T47D (cell line): ENCODE data around the gene IQCM.
A peak's percentile ranks its signal among the peaks of the same experiment; 100 is the strongest.
"Not testable (repeated sequence)": the region's sequence is repeated elsewhere in the genome, so short reads cannot be mapped to it uniquely, and the experiment has no call there.

Source experiments
- DNase-seq, 2 experiments: peaks; one replicate each; pipeline versions ENCODE4 v3.0.0 to v3.0.0-alpha.2; 2011 to 2012; ENCODE audit warnings: low read depth in 1 of 2, low spot score in 1 of 2
- JUND ChIP-seq: IDR thresholded peaks from 2 replicates; pipeline ENCODE4 v1.6.1; 2012; ENCODE audit warnings: low read depth
- in situ Hi-C: cut with HindIII; loops from 2 replicates; pipeline ENCODE4 v1.10.0; 2016; ENCODE audit warnings: low sequenced_read_pairs, low pct_unique_long_range_greater_than_20kb

IQCM gene

GRCh38 chr4:149512501-149512900 lies 303.1 kb downstream of the IQCM start:
- no peak for DNase-seq
- in situ Hi-C loops, result no loop called here
- no peak for TF ChIP-seq JUND

- TF ChIP-seq JUND, result no peak
- DNase-seq, result peak in 1 of 2 experiments; percentile 6
- in situ Hi-C loops, result no loop called here
Observed at GRCh38 chr4:149511558-149512298, 303.9 kb downstream of the IQCM start.

- DNase-seq, in situ Hi-C loops: not testable (repeated sequence)
Observed at GRCh38 chr4:149507309-149507708, 308.3 kb downstream of the IQCM start.

GRCh38 chr4:149500806-149501205 lies 314.8 kb downstream of the IQCM start:
- in situ Hi-C loops, result no loop called here
- DNase-seq, result no peak
- TF ChIP-seq JUND, result no peak

GRCh38 chr4:149499726-149500125 lies 315.9 kb downstream of the IQCM start:
- in situ Hi-C loops, result no loop called here
- TF ChIP-seq JUND, result no peak
- no peak for DNase-seq

GRCh38 chr4:149498246-149498645 lies 317.4 kb downstream of the IQCM start:
- no peak for TF ChIP-seq JUND
- in situ Hi-C loops, result no loop called here

GRCh38 chr4:149493492-149493891 lies 322.2 kb downstream of the IQCM start:
- no peak for TF ChIP-seq JUND
- in situ Hi-C loops, result no loop called here
- no peak for DNase-seq

More at GRCh38 chr4:149498246-149498645, 317.4 kb downstream of the IQCM start:
- DNase-seq, result peak in 1 of 2 experiments; percentile 52

- no peak for TF ChIP-seq JUND
- no peak for DNase-seq
- in situ Hi-C loops, result no loop called here
Observed at GRCh38 chr4:149489321-149489720, 326.3 kb downstream of the IQCM start.

- in situ Hi-C loops, result no loop called here
- TF ChIP-seq JUND, result no peak
Observed at GRCh38 chr4:149486861-149487260, 328.8 kb downstream of the IQCM start.

GRCh38 chr4:149468669-149469068 lies 347.0 kb downstream of the IQCM start:
- in situ Hi-C loops, result not testable (repeated sequence)
- peak in 1 of 2 experiments; percentile 29 for DNase-seq

More at GRCh38 chr4:149486861-149487260, 328.8 kb downstream of the IQCM start:
- no peak for DNase-seq

GRCh38 chr4:149466446-149466845 lies 349.2 kb downstream of the IQCM start:
- TF ChIP-seq JUND, result no peak
- DNase-seq, result no peak
- in situ Hi-C loops, result no loop called here

GRCh38 chr4:149465955-149466354 lies 349.7 kb downstream of the IQCM start:
- TF ChIP-seq JUND, result no peak
- in situ Hi-C loops, result no loop called here
- no peak for DNase-seq

GRCh38 chr4:149443537-149443936 lies 372.1 kb downstream of the IQCM start:
- in situ Hi-C loops, result no loop called here
- DNase-seq, result no peak
- no peak for TF ChIP-seq JUND

- no peak for DNase-seq
- TF ChIP-seq JUND, result no peak
- in situ Hi-C loops, result no loop called here
Observed at GRCh38 chr4:149441338-149441737, 374.3 kb downstream of the IQCM start.
